Hepatocyte (in vitro differentiated cells): ENCODE results near the gene LIG3.

Experiments used
- EZH2 ChIP-seq: fragments of 200-600 bp; sonication (generic); IDR thresholded peaks from 2 replicates; pipeline ENCODE4 v1.6.1; 2016; ENCODE audit warnings: antibody characterized with exemption, mild to moderate bottlenecking, borderline replicate concordance
- TF ChIP-seq, protein P1 (sequence below): fragments of 200-600 bp; sonication (generic); IDR thresholded peaks from 2 replicates; pipeline ENCODE4 v1.5.1; 2016; ENCODE audit warnings: antibody characterized with exemption, mild to moderate bottlenecking; ENCODE audit not compliant: poor library complexity

DNA sequence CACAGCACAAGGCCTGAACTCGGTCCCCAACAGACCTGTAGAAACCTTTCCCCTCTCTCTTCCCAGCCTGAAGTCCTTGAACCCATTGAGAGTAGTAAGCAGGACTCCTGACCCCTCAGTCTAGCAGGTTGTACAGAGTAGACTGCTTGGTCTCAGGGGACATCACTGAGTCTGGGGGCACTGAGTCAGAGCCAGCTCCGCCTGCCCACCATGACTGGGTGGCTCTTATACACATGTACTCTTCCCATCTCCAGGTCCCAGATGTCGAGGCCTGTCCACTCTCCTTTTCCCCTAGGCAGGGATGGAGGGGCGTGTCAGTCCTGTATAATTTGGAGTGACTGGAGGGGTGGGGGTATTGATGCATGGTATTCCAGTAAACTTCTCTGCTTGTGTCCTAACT, 23.5 kb downstream of the LIG3 start:
- TF ChIP-seq, protein P1, sequence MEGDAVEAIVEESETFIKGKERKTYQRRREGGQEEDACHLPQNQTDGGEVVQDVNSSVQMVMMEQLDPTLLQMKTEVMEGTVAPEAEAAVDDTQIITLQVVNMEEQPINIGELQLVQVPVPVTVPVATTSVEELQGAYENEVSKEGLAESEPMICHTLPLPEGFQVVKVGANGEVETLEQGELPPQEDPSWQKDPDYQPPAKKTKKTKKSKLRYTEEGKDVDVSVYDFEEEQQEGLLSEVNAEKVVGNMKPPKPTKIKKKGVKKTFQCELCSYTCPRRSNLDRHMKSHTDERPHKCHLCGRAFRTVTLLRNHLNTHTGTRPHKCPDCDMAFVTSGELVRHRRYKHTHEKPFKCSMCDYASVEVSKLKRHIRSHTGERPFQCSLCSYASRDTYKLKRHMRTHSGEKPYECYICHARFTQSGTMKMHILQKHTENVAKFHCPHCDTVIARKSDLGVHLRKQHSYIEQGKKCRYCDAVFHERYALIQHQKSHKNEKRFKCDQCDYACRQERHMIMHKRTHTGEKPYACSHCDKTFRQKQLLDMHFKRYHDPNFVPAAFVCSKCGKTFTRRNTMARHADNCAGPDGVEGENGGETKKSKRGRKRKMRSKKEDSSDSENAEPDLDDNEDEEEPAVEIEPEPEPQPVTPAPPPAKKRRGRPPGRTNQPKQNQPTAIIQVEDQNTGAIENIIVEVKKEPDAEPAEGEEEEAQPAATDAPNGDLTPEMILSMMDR = no peak
- TF ChIP-seq EZH2 = no peak
